ENCODE data around the gene SNRPA. TPM values are rescaled to one million over a fixed set of nuclear protein-coding genes. Genes with fewer than 3 reads are reported as not detected.

Gene SNRPA
- polyA plus RNA-seq, 1 of the 3 experiments (the other 2 are of a cell fraction): 121 TPM

- H3K9me3 ChIP-seq: no peaks in the 10 kb centered on the region
- ChIA-PET CTCF (interaction anchor here (0.9 to 3.7 kb wide), 4 partner anchors 10 to 137 kb away, joined by 3 to 20 read pairs (median 7); partner anchors contain the start of gene RAB4B), POLR2A (interaction anchor here (1.9 to 3.6 kb wide), 2 partner anchors 22 to 49 kb away, joined by 11 to 31 read pairs; partner anchors contain the start of genes ACTMAP, RAB4B and SNRPA)
- TF ChIP-seq MEF2A (IDR thresholded peaks at IDR 0.05; ENCODE audit: borderline replicate concordance, low read depth): no peak
- TF ChIP-seq CHD2 (IDR thresholded peaks at IDR 0.05; ENCODE audit: low read length, partially characterized antibody): peak; percentile 14
- no peak for TF ChIP-seq RAD21 (IDR thresholded peaks at IDR 0.05; ENCODE audit: low read length)
- no peak for TF ChIP-seq RCOR1 (IDR thresholded peaks at IDR 0.05; ENCODE audit: low read length)
- no peak for TF ChIP-seq RXRA (IDR thresholded peaks at IDR 0.05; ENCODE audit: borderline replicate concordance, low read depth)
- H3K27me3 ChIP-seq (ENCODE audit: insufficient read depth): no peaks in the 10 kb centered on the region
- DNase-seq: peak; percentile 69
- peaks cover 21 to 28% of the 10 kb centered on the region in 2 experiments for H3K36me3 ChIP-seq (replicated peaks in 1 of 2; ENCODE audit: control insufficient read depth in 1 of 2, insufficient read depth in 2 of 2, low read length in 1 of 2)
- peak overlapping the region; percentile 71 to 80 for H3K4me3 ChIP-seq (ENCODE audit: low read depth in 2 of 2, low read length in 1 of 2)
- H2AFZ ChIP-seq (ENCODE audit: low read depth): no peak overlapping the region
- H3K4me2 ChIP-seq: peak overlapping the region; percentile 98
- peak overlapping the region; percentile 83 for H3K9ac ChIP-seq
- peaks cover 57% of the 10 kb centered on the region for H3K79me2 ChIP-seq (ENCODE audit: insufficient read depth)
- H3K4me1 ChIP-seq (ENCODE audit: control insufficient read depth in 1 of 2, insufficient read depth in 2 of 2, low read depth in 1 of 2, low read length in 1 of 2): peaks cover 35 to 50% of the 10 kb centered on the region in 2 experiments; a peak in 2 of 4 replicates
- peak overlapping the region; percentile 53 to 81 for H3K27ac ChIP-seq (ENCODE audit: low read depth in 2 of 2, low read length in 1 of 2)
- WGBS (ENCODE audit: low lambda C conversion rate): 6% methylated on average over 23 of the region's 40 CpGs
- no peaks in the 10 kb centered on the region for H3K9me2 ChIP-seq
- peaks cover 52% of the 10 kb centered on the region for H4K20me1 ChIP-seq (ENCODE audit: insufficient read depth)
- H3F3A ChIP-seq (replicated peaks; ENCODE audit: insufficient read depth): peaks cover 9% of the 10 kb centered on the region
Measured at GRCh38 chr19:40799558-40800338, 48.7 kb downstream of the SNRPA start.

- WGBS (ENCODE audit: low lambda C conversion rate): 74% methylated on average over 21 of the region's 27 CpGs
- Histone ChIP-seq H3K27ac (ENCODE audit: low read depth in 2 of 2, low read length in 1 of 2) (peak overlapping the region in 1 of 2 experiments; percentile 53; a peak in 1 of 4 replicates), H3K36me3 (replicated peaks in 1 of 2; ENCODE audit: control insufficient read depth in 1 of 2, insufficient read depth in 2 of 2, low read length in 1 of 2) (peaks cover 21 to 32% of the 10 kb centered on the region in 2 experiments), H4K20me1 (ENCODE audit: insufficient read depth) (peaks cover 59% of the 10 kb centered on the region), H3K27me3 (ENCODE audit: insufficient read depth) (no peaks in the 10 kb centered on the region), H2AFZ (ENCODE audit: low read depth) (no peak overlapping the region), H3K9me3 (no peaks in the 10 kb centered on the region), H3K79me2 (ENCODE audit: insufficient read depth) (peaks cover 64% of the 10 kb centered on the region), H3K4me2 (peak overlapping the region; percentile 98), H3K9ac (peak overlapping the region; percentile 83), H3F3A (replicated peaks; ENCODE audit: insufficient read depth) (peaks cover 13% of the 10 kb centered on the region), H3K4me3 (ENCODE audit: low read depth in 2 of 2, low read length in 1 of 2) (peak overlapping the region; percentile 71 to 80), H3K4me1 (ENCODE audit: control insufficient read depth in 1 of 2, insufficient read depth in 2 of 2, low read depth in 1 of 2, low read length in 1 of 2) (peaks cover 35 to 58% of the 10 kb centered on the region in 2 experiments; a peak in 2 of 4 replicates), H3K9me2 (no peaks in the 10 kb centered on the region)
- DNase-seq: no peak
- ChIA-PET CTCF (interaction anchor here (0.9 to 1.3 kb wide), 2 partner anchors 9 to 137 kb away, joined by 3 read pairs; no protein-coding TSS in a partner anchor), POLR2A (interaction anchor here (0.9 kb wide), 1 partner anchor 23 kb away, joined by 4 read pairs; the partner anchor contains the start of gene RAB4B)
- TF ChIP-seq PBX3 (IDR thresholded peaks at IDR 0.05) (no peak), EZH2phosphoT487 (IDR thresholded peaks at IDR 0.05; ENCODE audit: borderline replicate concordance, low read depth) (no peak), USF2 (IDR thresholded peaks at IDR 0.05; ENCODE audit: borderline replicate concordance, low read depth, low read length) (no peak)
Measured at GRCh38 chr19:40800339-40800996, 49.5 kb downstream of the SNRPA start.
